ENCODE data around the gene NSUN6. TPM values are rescaled to one million over a fixed set of nuclear protein-coding genes. Genes with fewer than 3 reads are reported as not detected.
A peak's percentile ranks its signal among the peaks of the same experiment; 100 is the strongest.

The NSUN6 gene
- total RNA-seq, 1 experiment from 2014 or later, result 12.5 TPM

- ChIA-PET CTCF (no interaction called here), POLR2A (no interaction called here)
Observed at GRCh38 chr10:18606051-18606695, 45.2 kb downstream of the NSUN6 start.

More at GRCh38 chr10:18606051-18606695, 45.2 kb downstream of the NSUN6 start:
- BruUV-seq (replicated peaks), result no TSS peak
- Histone ChIP-seq H3K27ac (ENCODE audit: low read depth, low read length) (no peak overlapping the region), H3K4me1 (ENCODE audit: control insufficient read depth in 1 of 2, insufficient read depth in 2 of 2, low read length in 2 of 2) (peaks cover 39 to 46% of the 10 kb centered on the region in 2 experiments), H3K9me3 (ENCODE audit: control insufficient read depth in 1 of 2, insufficient read depth in 1 of 2, low read depth in 1 of 2, low read length in 2 of 2) (no peaks in the 10 kb centered on the region), H3K9me2 (ENCODE audit: insufficient read depth) (no peaks in the 10 kb centered on the region), H2AFZ (ENCODE audit: low read depth, low read length, poor library complexity, severe bottlenecking) (no peak overlapping the region), H3K79me2 (ENCODE audit: insufficient read depth, low read length) (no peaks in the 10 kb centered on the region), H3K4me2 (ENCODE audit: low read length) (0 out of 2 replicates have a peak overlapping the region, but pooled peaks have one; percentile 13), H3K36me3 (ENCODE audit: control insufficient read depth in 1 of 2, insufficient read depth in 2 of 2, low read length in 2 of 2) (no peaks in the 10 kb centered on the region; a peak in 1 of 4 replicates), H3K9ac (ENCODE audit: low read length) (no peak overlapping the region), H4K20me1 (ENCODE audit: insufficient read depth) (peaks cover 3% of the 10 kb centered on the region; the same call in 1 of the 2 replicates), H3K27me3 (ENCODE audit: insufficient read depth, low read length) (no peaks in the 10 kb centered on the region), H3K4me3 (replicated peaks in 1 of 2; ENCODE audit: low read depth in 1 of 2, low read length in 2 of 2) (no peak overlapping the region)
- DNase-seq (ENCODE audit: low read depth, low spot score), result no peak
- RAD21 ChIA-PET (ENCODE audit: low non-redundant PET in 1 of 2, low total read pairs in 2 of 2, uncharacterized antibody in 2 of 2, unreplicated experiment in 2 of 2), result no interaction called here
- intact Hi-C loops (cut with micrococcal nuclease), result no loop called here
- no peak for TF ChIP-seq EZH2phosphoT487 (IDR thresholded peaks at IDR 0.05; ENCODE audit: borderline replicate concordance)
- no peak for TF ChIP-seq CTCF (IDR thresholded peaks at IDR 0.05 in 2 of 3, conservative IDR thresholded peaks at IDR 0.05 in 1 of 3; ENCODE audit: borderline replicate concordance in 1 of 3, insufficient read depth in 1 of 3, low read depth in 2 of 3, low read length in 2 of 3)
- no peak for TF ChIP-seq SP1 (IDR thresholded peaks at IDR 0.05; ENCODE audit: low read depth)
- TF ChIP-seq ELF1 (IDR thresholded peaks at IDR 0.05; ENCODE audit: borderline replicate concordance, low read depth), result no peak
- TF ChIP-seq POLR2A (IDR thresholded peaks at IDR 0.05; ENCODE audit: borderline replicate concordance, extremely low read depth, insufficient read depth, insufficient read length), result no peak
- TF ChIP-seq EZH2 (IDR thresholded peaks at IDR 0.05), result no peak
- TF ChIP-seq CBX3 (IDR thresholded peaks at IDR 0.05; ENCODE audit: low read depth), result no peak
- TF ChIP-seq SIN3A (IDR thresholded peaks at IDR 0.05; ENCODE audit: low read depth), result no peak
- no peak for TF ChIP-seq FOSL1 (IDR thresholded peaks at IDR 0.05; ENCODE audit: low read depth)
- TF ChIP-seq ZNF274 (IDR thresholded peaks at IDR 0.05; ENCODE audit: low read depth, low read length), result no peak
- TF ChIP-seq ZBTB33 (IDR thresholded peaks at IDR 0.05; ENCODE audit: extremely low read depth, insufficient replicate concordance, low read length), result no peak
- no peak for TF ChIP-seq YY1 (IDR thresholded peaks at IDR 0.05; ENCODE audit: extremely low read depth, insufficient replicate concordance, low read depth, low read length)
- no peak for ATAC-seq
